Measurements from ENCODE around the gene CHD6. TPM values are rescaled to one million over a fixed set of nuclear protein-coding genes. Genes with fewer than 3 reads are reported as not detected.

CHD6 gene
- total and polyA plus RNA-seq, 3 donors from 2014 or later, result 21.3 to 73.9 (median 71.5) TPM

DNA sequence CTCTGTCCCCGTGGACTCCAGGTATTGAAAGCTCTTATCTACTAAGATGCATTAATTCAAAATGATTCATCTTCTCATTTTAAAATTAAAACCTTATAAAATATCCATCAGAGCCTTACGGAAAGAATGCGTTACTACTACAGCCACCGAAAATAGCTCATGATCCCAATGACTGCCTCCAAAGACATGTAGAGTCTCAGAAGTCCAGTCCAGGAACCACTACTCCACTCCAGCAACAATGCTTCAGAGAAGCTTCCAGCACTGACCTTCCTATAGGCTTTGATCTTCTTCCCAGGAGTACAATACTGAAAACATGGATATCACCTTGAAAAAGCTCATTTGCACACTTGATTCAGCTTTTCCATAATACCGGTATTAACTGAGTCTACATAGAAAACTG is 94.3 kb downstream of the CHD6 start:
- no peaks in the 10 kb centered on the region for H3K27me3 ChIP-seq
- no peaks in the 10 kb centered on the region for H3K9me3 ChIP-seq
- no peak for TF ChIP-seq POLR2A (IDR thresholded peaks at IDR 0.05)
- TF ChIP-seq, protein P1, sequence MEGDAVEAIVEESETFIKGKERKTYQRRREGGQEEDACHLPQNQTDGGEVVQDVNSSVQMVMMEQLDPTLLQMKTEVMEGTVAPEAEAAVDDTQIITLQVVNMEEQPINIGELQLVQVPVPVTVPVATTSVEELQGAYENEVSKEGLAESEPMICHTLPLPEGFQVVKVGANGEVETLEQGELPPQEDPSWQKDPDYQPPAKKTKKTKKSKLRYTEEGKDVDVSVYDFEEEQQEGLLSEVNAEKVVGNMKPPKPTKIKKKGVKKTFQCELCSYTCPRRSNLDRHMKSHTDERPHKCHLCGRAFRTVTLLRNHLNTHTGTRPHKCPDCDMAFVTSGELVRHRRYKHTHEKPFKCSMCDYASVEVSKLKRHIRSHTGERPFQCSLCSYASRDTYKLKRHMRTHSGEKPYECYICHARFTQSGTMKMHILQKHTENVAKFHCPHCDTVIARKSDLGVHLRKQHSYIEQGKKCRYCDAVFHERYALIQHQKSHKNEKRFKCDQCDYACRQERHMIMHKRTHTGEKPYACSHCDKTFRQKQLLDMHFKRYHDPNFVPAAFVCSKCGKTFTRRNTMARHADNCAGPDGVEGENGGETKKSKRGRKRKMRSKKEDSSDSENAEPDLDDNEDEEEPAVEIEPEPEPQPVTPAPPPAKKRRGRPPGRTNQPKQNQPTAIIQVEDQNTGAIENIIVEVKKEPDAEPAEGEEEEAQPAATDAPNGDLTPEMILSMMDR (IDR thresholded peaks at IDR 0.05), result no peak
- no peaks in the 10 kb centered on the region for H3K36me3 ChIP-seq (ENCODE audit: low read depth, missing control alignments)
- no peak for DNase-seq
- H3K4me1 ChIP-seq, result peaks cover 13% of the 10 kb centered on the region
- WGBS, 2 donors, result 90% methylated on average over 5 of the region's 5 CpGs
- intact Hi-C loops (cut with DNase I; ENCODE audit: low total_unique reads), result no loop called here
- no peak overlapping the region for H3K27ac ChIP-seq
- H3K4me3 ChIP-seq, result no peak overlapping the region

DNA sequence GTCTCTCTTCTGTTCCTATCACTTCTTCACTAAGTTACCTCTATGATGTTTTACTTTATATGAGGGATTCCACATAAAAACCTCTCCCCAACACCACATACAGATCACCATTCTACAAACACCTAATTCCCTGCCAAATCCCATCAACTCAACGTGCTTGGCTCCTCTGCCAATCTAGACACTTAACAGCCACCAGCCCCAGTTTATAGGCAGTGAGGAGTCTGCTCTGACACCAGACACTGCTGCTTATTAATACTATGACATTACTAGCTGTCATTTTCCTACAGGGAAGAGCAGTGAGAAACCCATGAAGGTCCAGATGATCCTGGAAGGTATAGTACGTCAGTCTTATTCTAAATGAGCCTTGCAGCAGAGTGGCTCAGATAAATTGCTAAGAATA is 104.3 kb downstream of the CHD6 start:
- 86 to 93% methylated on average over 2 of the region's 2 CpGs for WGBS, 2 donors
- H3K27me3 ChIP-seq, result no peaks in the 10 kb centered on the region
- intact Hi-C loops (cut with DNase I; ENCODE audit: low total_unique reads), result no loop called here

DNA sequence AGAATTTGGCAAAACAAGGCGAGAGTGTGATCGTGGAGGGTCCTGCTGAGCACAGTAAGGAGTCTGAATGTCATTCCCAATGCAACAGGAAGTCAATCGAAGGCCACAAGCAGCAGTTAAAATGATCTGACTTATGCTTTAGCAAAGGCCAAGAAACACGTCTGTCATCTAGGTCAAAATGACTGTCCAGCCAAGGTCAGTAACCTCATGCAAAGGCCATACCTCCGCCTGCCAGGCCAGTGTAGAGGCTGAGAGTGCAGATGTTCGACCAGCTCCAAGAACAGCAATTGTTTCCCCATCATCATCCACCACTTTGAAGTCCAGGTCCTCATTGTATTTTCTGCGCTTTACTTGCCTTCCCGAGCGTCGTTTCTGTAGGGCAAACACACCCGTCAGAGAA is 105.6 kb downstream of the CHD6 start:
- no peak for DNase-seq
- 73 to 79% methylated on average over 11 of the region's 11 CpGs for WGBS, 2 donors
- TF ChIP-seq POLR2A (IDR thresholded peaks at IDR 0.05), result no peak
- Histone ChIP-seq H3K4me1 (no peaks in the 10 kb centered on the region), H3K27ac (no peak overlapping the region), H3K36me3 (ENCODE audit: low read depth, missing control alignments) (no peaks in the 10 kb centered on the region), H3K27me3 (no peaks in the 10 kb centered on the region), H3K9me3 (no peaks in the 10 kb centered on the region), H3K4me3 (no peak overlapping the region)
- intact Hi-C loops (cut with DNase I; ENCODE audit: low total_unique reads), result no loop called here

More for the DNA sequence above, 104.3 kb downstream of the CHD6 start:
- Histone ChIP-seq H3K36me3 (ENCODE audit: low read depth, missing control alignments) (no peaks in the 10 kb centered on the region), H3K4me1 (no peaks in the 10 kb centered on the region), H3K4me3 (no peak overlapping the region), H3K9me3 (no peaks in the 10 kb centered on the region), H3K27ac (no peak overlapping the region)
- no peak for TF ChIP-seq POLR2A (IDR thresholded peaks at IDR 0.05)
- TF ChIP-seq, protein P1 (IDR thresholded peaks at IDR 0.05), result no peak
- DNase-seq, result no peak

DNA sequence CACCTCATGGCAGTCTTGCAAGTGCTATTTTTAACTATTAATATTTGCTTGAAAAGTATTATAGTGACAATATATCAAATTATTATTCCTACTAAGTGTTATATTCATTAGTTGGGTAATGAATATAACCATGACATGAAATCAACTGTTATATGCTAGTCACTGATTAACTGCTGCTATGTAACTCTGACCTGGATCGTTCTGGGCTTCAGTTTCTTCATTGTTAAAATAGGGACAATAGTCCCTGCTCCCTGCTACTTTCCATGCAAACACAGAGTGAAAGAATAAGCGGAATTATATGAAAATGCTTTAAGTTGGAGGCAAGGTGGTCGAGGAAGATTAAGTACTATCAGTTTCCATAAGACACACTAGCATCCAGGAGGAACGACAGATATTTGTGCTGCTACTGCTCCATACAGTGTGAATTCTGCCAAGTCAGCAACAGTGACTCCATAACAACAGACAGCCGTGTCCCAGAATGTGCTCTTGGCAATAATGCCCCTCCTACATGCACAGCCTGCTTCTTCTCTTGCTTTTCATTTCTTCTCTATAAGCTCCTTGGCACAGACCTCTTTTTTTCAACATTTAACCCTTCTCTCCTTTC is 107.2 kb downstream of the CHD6 start:
- DNase-seq, result no peak
- Histone ChIP-seq H3K36me3 (ENCODE audit: low read depth, missing control alignments) (no peaks in the 10 kb centered on the region), H3K27me3 (no peaks in the 10 kb centered on the region), H3K4me1 (no peaks in the 10 kb centered on the region), H3K27ac (no peak overlapping the region), H3K9me3 (no peaks in the 10 kb centered on the region), H3K4me3 (no peak overlapping the region)
- WGBS, 2 donors, result 75% methylated on average over 5 of the region's 5 CpGs
- no peak for TF ChIP-seq POLR2A (IDR thresholded peaks at IDR 0.05)
- TF ChIP-seq, protein P1 (IDR thresholded peaks at IDR 0.05), result no peak
- intact Hi-C loops (cut with DNase I; ENCODE audit: low total_unique reads), result no loop called here

DNA sequence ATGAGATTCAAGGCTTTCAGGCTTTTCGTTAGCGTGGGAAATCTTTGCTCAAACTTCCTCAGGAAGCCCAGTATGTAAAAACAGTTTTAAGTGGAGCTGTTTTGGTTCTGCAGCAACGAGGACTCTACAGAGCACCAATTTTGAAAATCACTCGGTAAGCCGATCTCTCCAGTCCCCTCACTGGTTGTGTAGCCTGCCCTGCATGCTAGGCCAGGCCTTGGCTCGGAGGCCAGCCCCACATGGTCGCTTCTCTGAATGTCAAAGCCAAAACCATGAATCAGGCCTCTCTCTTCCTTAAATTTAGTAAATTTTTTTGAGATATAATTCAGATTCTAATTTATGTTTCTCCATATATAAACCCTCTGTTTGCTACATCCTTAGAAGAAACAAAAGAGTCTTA is 108.0 kb downstream of the CHD6 start:
- H3K36me3 ChIP-seq (ENCODE audit: low read depth, missing control alignments), result no peaks in the 10 kb centered on the region
- no peak overlapping the region for H3K27ac ChIP-seq
- no peaks in the 10 kb centered on the region for H3K27me3 ChIP-seq
- no peaks in the 10 kb centered on the region for H3K4me1 ChIP-seq
- DNase-seq, result no peak
- TF ChIP-seq, protein P1 (IDR thresholded peaks at IDR 0.05), result no peak
- TF ChIP-seq POLR2A (IDR thresholded peaks at IDR 0.05), result no peak
- intact Hi-C loops (cut with DNase I; ENCODE audit: low total_unique reads), result no loop called here
- no peaks in the 10 kb centered on the region for H3K9me3 ChIP-seq
- WGBS, 2 donors, result 70 to 81% methylated on average over 7 of the region's 7 CpGs
- no peak overlapping the region for H3K4me3 ChIP-seq

All from testis (tissue), 3 donors.